Tibial nerve (tissue), 4 donors: ENCODE data around the gene LAD1. TPM values are rescaled to one million over a fixed set of nuclear protein-coding genes. Genes with fewer than 3 reads are reported as not detected.

Experiments
- DNase-seq, 2 donors: peaks; one replicate each; pipeline ENCODE4 v3.0.0-alpha.2; 2019; ENCODE audit warnings: low spot score in 2 of 2
- H3K27ac ChIP-seq, 4 donors: fragments of 200-600 bp; sonication (generic) in 3 of 4; one replicate each; pipeline ENCODE4 v1.5.1; 2017 to 2019; ENCODE audit warnings: mild to moderate bottlenecking in 1 of 4
- H3K27me3 ChIP-seq, 2 donors: fragments of 200-600 bp; sonication (generic) in 1 of 2; one replicate each; pipeline versions ENCODE4 v1.5.1 to v1.6.0; 2017 to 2019
- H3K36me3 ChIP-seq, 3 donors: fragments of 200-600 bp; sonication (generic); one replicate each; pipeline ENCODE4 v1.5.1; 2018 to 2019
- H3K4me1 ChIP-seq, 4 donors: fragments of 200-600 bp; sonication (generic) in 3 of 4; one replicate each; pipeline ENCODE4 v1.5.1; 2017 to 2019
- H3K4me3 ChIP-seq, 4 donors: fragments of 200-600 bp; sonication (generic) in 3 of 4; one replicate each; pipeline ENCODE4 v1.5.1; 2017 to 2019; ENCODE audit warnings: mild to moderate bottlenecking in 1 of 4, moderate library complexity in 1 of 4
- H3K9me3 ChIP-seq, 4 donors: fragments of 200-600 bp; sonication (generic) in 3 of 4; one replicate each; pipeline ENCODE4 v1.5.1; 2017 to 2019
- EP300 ChIP-seq, 2 donors: sonication (generic); formaldehyde crosslinking; IDR thresholded peaks; one replicate each; pipeline ENCODE4 v1.6.1; 2017; ENCODE audit warnings: antibody characterized with exemption in 2 of 2, mild to moderate bottlenecking in 1 of 2
- POLR2A ChIP-seq, 2 donors: fragments of 450-650 bp; IDR thresholded peaks; one replicate each; pipeline ENCODE4 v1.6.1; 2017; ENCODE audit warnings: antibody characterized with exemption in 2 of 2, mild to moderate bottlenecking in 2 of 2, moderate library complexity in 2 of 2
- WGBS, 2 donors: methylation state at CpG; one replicate each; pipeline ENCODE4 v1.1.5; 2018; 5-methylcytosine and 5-hydroxymethylcytosine counted together
- total RNA-seq, 4 donors: library from RNA; depleted of rRNA; stranded (reverse); fragments of >200 nt; gene quantifications; one replicate each; pipeline ENCODE4 v1.1.0, GENCODE V29; 2016
- TF ChIP-seq, protein P1 (sequence below), 5 experiments: fragments of 200-600 bp in 3 of 5; fragments of 450-650 bp in 2 of 5; sonication (generic) in 3 of 5; IDR thresholded peaks; one replicate each; pipeline ENCODE4 v1.5.1; 2016 to 2019; ENCODE audit warnings: antibody characterized with exemption in 5 of 5, mild to moderate bottlenecking in 3 of 5, moderate library complexity in 2 of 5

LAD1 gene
- total RNA-seq, 4 donors from 2014 or later: not detected

DNA sequence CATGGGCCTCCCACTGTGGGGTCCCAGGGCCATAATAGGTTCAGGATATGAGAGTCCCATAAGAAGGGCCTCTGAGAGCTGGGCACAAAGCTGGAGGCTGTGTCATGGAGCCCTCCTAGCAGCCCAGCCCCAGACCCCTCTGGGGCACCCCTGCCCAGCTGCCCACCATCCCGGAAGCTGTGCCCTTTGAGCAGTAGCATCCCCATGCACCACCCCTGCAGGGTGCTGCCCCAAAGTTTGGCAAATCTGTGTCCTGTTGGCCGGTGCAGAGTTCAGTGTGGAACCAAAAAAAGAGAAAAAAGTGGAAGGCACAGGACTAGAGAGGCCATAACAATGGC, 39.3 kb downstream of the LAD1 start:
- DNase-seq: no peak
- Histone ChIP-seq H3K27ac (no peak overlapping the region), H3K36me3 (no peaks in the 10 kb centered on the region), H3K27me3 (no peaks in the 10 kb centered on the region), H3K4me3 (no peak overlapping the region), H3K9me3 (no peaks in the 10 kb centered on the region), H3K4me1 (no peaks in the 10 kb centered on the region)
- TF ChIP-seq, protein P1, sequence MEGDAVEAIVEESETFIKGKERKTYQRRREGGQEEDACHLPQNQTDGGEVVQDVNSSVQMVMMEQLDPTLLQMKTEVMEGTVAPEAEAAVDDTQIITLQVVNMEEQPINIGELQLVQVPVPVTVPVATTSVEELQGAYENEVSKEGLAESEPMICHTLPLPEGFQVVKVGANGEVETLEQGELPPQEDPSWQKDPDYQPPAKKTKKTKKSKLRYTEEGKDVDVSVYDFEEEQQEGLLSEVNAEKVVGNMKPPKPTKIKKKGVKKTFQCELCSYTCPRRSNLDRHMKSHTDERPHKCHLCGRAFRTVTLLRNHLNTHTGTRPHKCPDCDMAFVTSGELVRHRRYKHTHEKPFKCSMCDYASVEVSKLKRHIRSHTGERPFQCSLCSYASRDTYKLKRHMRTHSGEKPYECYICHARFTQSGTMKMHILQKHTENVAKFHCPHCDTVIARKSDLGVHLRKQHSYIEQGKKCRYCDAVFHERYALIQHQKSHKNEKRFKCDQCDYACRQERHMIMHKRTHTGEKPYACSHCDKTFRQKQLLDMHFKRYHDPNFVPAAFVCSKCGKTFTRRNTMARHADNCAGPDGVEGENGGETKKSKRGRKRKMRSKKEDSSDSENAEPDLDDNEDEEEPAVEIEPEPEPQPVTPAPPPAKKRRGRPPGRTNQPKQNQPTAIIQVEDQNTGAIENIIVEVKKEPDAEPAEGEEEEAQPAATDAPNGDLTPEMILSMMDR (IDR thresholded peaks at IDR 0.05): no peak
- no peak for TF ChIP-seq EP300 (IDR thresholded peaks at IDR 0.05)
- no peak for TF ChIP-seq POLR2A (IDR thresholded peaks at IDR 0.05)
- WGBS, 2 donors: 83 to 86% methylated on average over 2 of the region's 2 CpGs

GRCh38 chr1:201359031-201359872, 39.9 kb downstream of the LAD1 start:
- Histone ChIP-seq H3K36me3 (no peaks in the 10 kb centered on the region), H3K27me3 (no peaks in the 10 kb centered on the region), H3K4me1 (no peaks in the 10 kb centered on the region), H3K27ac (no peak overlapping the region), H3K4me3 (no peak overlapping the region), H3K9me3 (no peaks in the 10 kb centered on the region)
- WGBS, 2 donors: 73 to 77% methylated on average over 18 of the region's 18 CpGs
- no peak for DNase-seq
- TF ChIP-seq, protein P1 (IDR thresholded peaks at IDR 0.05): no peak
- TF ChIP-seq POLR2A (IDR thresholded peaks at IDR 0.05): no peak
- no peak for TF ChIP-seq EP300 (IDR thresholded peaks at IDR 0.05)

- TF ChIP-seq EP300 (IDR thresholded peaks at IDR 0.05): no peak
- TF ChIP-seq POLR2A (IDR thresholded peaks at IDR 0.05): no peak
- TF ChIP-seq, protein P1 (IDR thresholded peaks at IDR 0.05): no peak
- H3K36me3 ChIP-seq: no peaks in the 10 kb centered on the region
- no peaks in the 10 kb centered on the region for H3K27me3 ChIP-seq
- 77 to 83% methylated on average over 4 of the region's 4 CpGs for WGBS, 2 donors
- no peaks in the 10 kb centered on the region for H3K9me3 ChIP-seq
- no peak overlapping the region for H3K4me3 ChIP-seq
- H3K4me1 ChIP-seq: no peaks in the 10 kb centered on the region
- H3K27ac ChIP-seq: no peak overlapping the region
- no peak for DNase-seq
These were observed 40.5 kb downstream of the LAD1 start for GRCh38 chr1:201358596-201358995.

GRCh38 chr1:201357636-201358348, 41.3 kb downstream of the LAD1 start:
- no peaks in the 10 kb centered on the region for H3K27me3 ChIP-seq
- WGBS, 2 donors: 73% methylated on average over 10 of the region's 10 CpGs
- DNase-seq: no peak
- H3K4me1 ChIP-seq: no peaks in the 10 kb centered on the region
- H3K9me3 ChIP-seq: no peaks in the 10 kb centered on the region
- H3K27ac ChIP-seq: no peak overlapping the region
- no peaks in the 10 kb centered on the region for H3K36me3 ChIP-seq
- no peak for TF ChIP-seq POLR2A (IDR thresholded peaks at IDR 0.05)
- no peak for TF ChIP-seq EP300 (IDR thresholded peaks at IDR 0.05)
- TF ChIP-seq, protein P1 (IDR thresholded peaks at IDR 0.05): no peak
- H3K4me3 ChIP-seq: no peak overlapping the region

DNA sequence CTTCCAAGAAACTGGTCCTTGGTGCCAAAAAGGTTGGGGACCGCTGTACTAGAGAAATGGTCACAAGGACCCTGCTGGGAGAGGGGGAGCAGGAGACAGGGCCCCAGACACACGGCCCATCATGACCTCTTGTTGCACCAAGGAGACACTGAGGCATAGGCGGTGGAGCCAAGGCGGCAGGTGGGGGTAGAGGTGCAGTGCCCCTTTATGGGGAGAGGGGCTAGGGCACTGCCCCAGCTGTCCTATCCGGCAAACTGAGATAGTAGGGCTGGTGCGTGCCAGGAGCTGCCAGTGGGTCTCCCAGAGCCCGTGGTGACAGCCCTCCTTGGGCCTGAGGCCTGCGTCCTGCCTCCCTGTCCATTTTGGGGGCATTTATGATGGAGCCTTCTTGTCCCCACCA, 41.9 kb downstream of the LAD1 start:
- Histone ChIP-seq H3K27me3 (no peaks in the 10 kb centered on the region), H3K36me3 (no peaks in the 10 kb centered on the region), H3K4me3 (no peak overlapping the region), H3K4me1 (no peaks in the 10 kb centered on the region), H3K9me3 (no peaks in the 10 kb centered on the region), H3K27ac (no peak overlapping the region)
- DNase-seq: no peak
- TF ChIP-seq EP300 (IDR thresholded peaks at IDR 0.05): no peak
- no peak for TF ChIP-seq POLR2A (IDR thresholded peaks at IDR 0.05)
- TF ChIP-seq, protein P1 (IDR thresholded peaks at IDR 0.05): no peak
- WGBS, 2 donors: 91 to 92% methylated on average over 8 of the region's 8 CpGs
